ENCODE data around the gene ZDHHC7.

Gene ZDHHC7

GRCh38 chr16:84993926-84994325 is 17.4 kb downstream of the ZDHHC7 start:
- peak overlapping the region; percentile 99 for H3K27ac ChIP-seq (ENCODE audit: poor library complexity, severe bottlenecking)
- no peak for DNase-seq (ENCODE audit: low spot score)
- TF ChIP-seq CTCF (IDR thresholded peaks at IDR 0.05; ENCODE audit: poor library complexity, severe bottlenecking): no peak
- no peak overlapping the region for H3K4me3 ChIP-seq (ENCODE audit: severe bottlenecking)
- ATAC-seq (ENCODE audit: low read depth): no peak
- H3K27me3 ChIP-seq (ENCODE audit: insufficient read depth, poor library complexity, severe bottlenecking): no peaks in the 10 kb centered on the region
- H3K9me3 ChIP-seq (ENCODE audit: severe bottlenecking): no peaks in the 10 kb centered on the region
- peaks cover 42% of the 10 kb centered on the region for H3K4me1 ChIP-seq (ENCODE audit: insufficient read depth, poor library complexity, severe bottlenecking)
- H3K36me3 ChIP-seq (ENCODE audit: low read depth): peaks cover 73% of the 10 kb centered on the region

DNA sequence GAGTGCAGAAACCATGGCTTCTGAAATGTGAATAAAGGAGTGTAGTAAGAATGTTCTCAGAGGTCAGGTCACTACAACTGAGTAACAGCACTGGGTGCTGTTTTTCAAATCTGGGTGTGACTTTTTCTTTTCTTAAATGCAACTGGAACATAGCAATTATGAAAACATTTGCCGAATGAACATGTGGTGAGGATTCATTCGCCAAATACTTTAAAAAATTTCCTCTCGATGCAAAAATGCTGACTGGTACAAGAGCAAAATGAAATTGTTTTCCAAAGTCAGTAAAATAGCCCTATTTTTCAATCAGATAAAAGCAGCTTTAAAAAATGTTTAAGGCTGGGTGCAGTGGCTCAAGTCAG is 18.6 kb downstream of the ZDHHC7 start:
- Histone ChIP-seq H3K36me3 (ENCODE audit: low read depth) (peaks cover 85% of the 10 kb centered on the region), H3K27ac (ENCODE audit: poor library complexity, severe bottlenecking) (peak overlapping the region; percentile 99), H3K4me1 (ENCODE audit: insufficient read depth, poor library complexity, severe bottlenecking) (peaks cover 35% of the 10 kb centered on the region), H3K27me3 (ENCODE audit: insufficient read depth, poor library complexity, severe bottlenecking) (no peaks in the 10 kb centered on the region), H3K9me3 (ENCODE audit: severe bottlenecking) (no peaks in the 10 kb centered on the region), H3K4me3 (ENCODE audit: severe bottlenecking) (no peak overlapping the region)
- DNase-seq (ENCODE audit: low spot score): no peak
- TF ChIP-seq CTCF (IDR thresholded peaks at IDR 0.05; ENCODE audit: poor library complexity, severe bottlenecking): no peak
- no peak for ATAC-seq (ENCODE audit: low read depth)

DNA sequence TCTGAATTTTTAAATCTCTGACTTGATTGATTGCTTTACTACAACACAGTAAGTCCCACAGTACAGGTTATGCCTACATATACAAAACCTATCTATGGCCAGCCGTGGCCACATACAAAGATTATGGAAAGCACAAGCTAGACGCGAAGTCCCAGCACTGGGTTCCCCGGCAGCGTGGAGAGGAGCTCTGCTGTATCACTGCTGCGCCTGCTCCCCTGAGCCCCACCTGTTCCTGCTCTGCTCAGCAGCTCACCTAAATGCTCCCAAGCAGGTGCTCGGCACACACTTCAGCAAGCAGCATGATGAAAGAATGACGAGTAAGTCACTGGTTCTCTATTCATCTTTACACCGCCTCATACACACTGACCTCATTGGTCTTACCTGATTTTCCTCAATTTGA is 20.6 kb downstream of the ZDHHC7 start:
- H3K27ac ChIP-seq (ENCODE audit: poor library complexity, severe bottlenecking): no peak overlapping the region
- ATAC-seq (ENCODE audit: low read depth) (no peak), DNase-seq (ENCODE audit: low spot score) (no peak)
- TF ChIP-seq CTCF (IDR thresholded peaks at IDR 0.05; ENCODE audit: poor library complexity, severe bottlenecking): no peak
- H3K27me3 ChIP-seq (ENCODE audit: insufficient read depth, poor library complexity, severe bottlenecking): no peaks in the 10 kb centered on the region
- H3K36me3 ChIP-seq (ENCODE audit: low read depth): peaks cover 96% of the 10 kb centered on the region
- H3K9me3 ChIP-seq (ENCODE audit: severe bottlenecking): no peaks in the 10 kb centered on the region
- no peak overlapping the region for H3K4me3 ChIP-seq (ENCODE audit: severe bottlenecking)
- H3K4me1 ChIP-seq (ENCODE audit: insufficient read depth, poor library complexity, severe bottlenecking): peaks cover 37% of the 10 kb centered on the region

GRCh38 chr16:84989749-84990620 is 21.4 kb downstream of the ZDHHC7 start:
- Histone ChIP-seq H3K4me1 (ENCODE audit: insufficient read depth, poor library complexity, severe bottlenecking) (peaks cover 35% of the 10 kb centered on the region), H3K4me3 (ENCODE audit: severe bottlenecking) (no peak overlapping the region), H3K27ac (ENCODE audit: poor library complexity, severe bottlenecking) (no peak overlapping the region), H3K27me3 (ENCODE audit: insufficient read depth, poor library complexity, severe bottlenecking) (no peaks in the 10 kb centered on the region), H3K9me3 (ENCODE audit: severe bottlenecking) (no peaks in the 10 kb centered on the region), H3K36me3 (ENCODE audit: low read depth) (peaks cover 90% of the 10 kb centered on the region)
- no peak for DNase-seq (ENCODE audit: low spot score)
- TF ChIP-seq CTCF (IDR thresholded peaks at IDR 0.05; ENCODE audit: poor library complexity, severe bottlenecking): no peak
- ATAC-seq (ENCODE audit: low read depth): no peak

Data from RWPE2 (cell line).